Ovary (tissue), 9 donors: Measurements from ENCODE around the gene FRY. TPM values are rescaled to one million over a fixed set of nuclear protein-coding genes. Genes with fewer than 3 reads are reported as not detected.

Experiments used
- DNase-seq, 5 donors: peaks; one replicate each; pipeline ENCODE4 v3.0.0-alpha.2; 2019 to 2020
- H3K27ac ChIP-seq, 2 donors: fragments of 200-600 bp; one replicate each; pipeline versions ENCODE4 v1.5.1 to v1.8.0; 2019 to 2022
- H3K27me3 ChIP-seq: fragments of 200-600 bp; one replicate; pipeline ENCODE4 v1.8.0; 2022
- H3K36me3 ChIP-seq: fragments of 200-600 bp; sonication (generic); one replicate; pipeline ENCODE4 v1.5.1; 2019
- H3K4me1 ChIP-seq: one replicate; pipeline ENCODE4 v1.8.1; 2013; ENCODE audit warnings: mild to moderate bottlenecking, moderate library complexity; ENCODE audit not compliant: insufficient read depth
- H3K4me3 ChIP-seq: fragments of 200-600 bp; sonication (generic); one replicate; pipeline ENCODE4 v1.5.1; 2017
- H3K9me3 ChIP-seq, 2 donors: fragments of 200-600 bp in 1 of 2; sonication (generic) in 1 of 2; one replicate each; pipeline versions ENCODE4 v1.5.1 to v1.8.1; 2013 to 2019; ENCODE audit warnings: mild to moderate bottlenecking in 1 of 2, moderate library complexity in 1 of 2
- EP300 ChIP-seq: sonication (generic); formaldehyde crosslinking; IDR thresholded peaks from one replicate; pipeline ENCODE4 v1.6.1; 2017; ENCODE audit warnings: antibody characterized with exemption
- POLR2A ChIP-seq: fragments of 450-650 bp; IDR thresholded peaks from one replicate; pipeline ENCODE4 v1.6.1; 2017; ENCODE audit warnings: antibody characterized with exemption, mild to moderate bottlenecking, moderate library complexity
- WGBS, 3 donors: extraction: QIAGEN DNeasy Blood & Tissue Kit in 1 of 3; methylation state at CpG; one replicate each; pipeline versions ENCODE4 v1.1.5 to v1.1.7; 2013 to 2017; 5-methylcytosine and 5-hydroxymethylcytosine counted together
- intact Hi-C, 4 donors: fragments of 100-400 bp; cut with DNase I; formaldehyde crosslinking; loops; one replicate each; pipeline versions ENCODE4 v1.11.0 to v1.15.1; 2022 to 2023
- polyA plus RNA-seq, 2 donors: library from polyadenylated mRNA; stranded (reverse); fragments of 200-250 nt in 1 of 2; fragments of 350-450 nt in 1 of 2; fragmentation: Illumina TruSeq in 1 of 2; extraction: RNeasy Lipid Tissue Mini Kit (QIAGEN cat#74804) in 1 of 2; gene quantifications; one replicate each; pipeline ENCODE4 v1.2.3, GENCODE V29; 2013 to 2014
- total RNA-seq, 7 donors: library from RNA; depleted of rRNA in 2 of 7; stranded (reverse); fragments of >200 nt in 2 of 7; fragmentation: NEBNext Ultra II Directional in 3 of 7; extraction: Animal tissue kit (Norgen Biotek cat#: 25700) in 3 of 7; gene quantifications; one replicate each; pipeline versions ENCODE4 v1.1.0 to v1.2.4, GENCODE V29; 2016 to 2023
- TF ChIP-seq, protein P1 (sequence below), 3 donors: fragments of 450-650 bp in 2 of 3; fragments of 200-600 bp in 1 of 3; IDR thresholded peaks; one replicate each; pipeline versions ENCODE4 v1.5.1 to v1.8.0; 2016 to 2022; ENCODE audit warnings: antibody characterized with exemption in 3 of 3, mild to moderate bottlenecking in 1 of 3
- donor health status: DM: no; HTN: no; CAD: no; lungs with moderate emphysema.
- donor health status: DM: no; HTN: no; CAD: no.
- donor health status: Bipolar disorder and iron deficiency.
- donor health status: DM: yes; HTN: yes; CAD: no.
- donor health status: DM: no; HTN: no; CAD: no.
- donor health status: DM: yes; HTN: yes; CAD: no.

FRY gene
- total and polyA plus RNA-seq, 9 donors = 11.6 to 36.7 (median 19.4) TPM

DNA sequence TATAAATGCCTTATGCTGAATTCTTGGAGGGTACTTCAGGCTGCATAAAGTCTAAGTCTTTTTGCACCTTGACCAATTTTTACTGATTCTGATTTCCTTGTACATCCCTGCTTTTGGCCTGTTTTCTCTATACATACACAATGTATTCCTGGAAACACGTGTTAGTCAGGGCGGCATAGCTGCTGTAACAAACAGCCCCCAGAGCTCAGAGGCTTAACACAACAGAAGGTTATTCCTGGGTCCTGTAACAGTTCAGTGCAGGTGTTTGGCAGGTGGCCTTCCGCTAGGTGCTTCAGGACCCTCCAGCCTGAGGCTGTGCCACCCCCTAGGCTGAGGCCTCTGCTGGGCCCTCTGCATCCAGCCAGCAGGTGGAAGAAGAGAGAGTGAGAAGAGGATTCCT lies 200.7 kb downstream of the FRY start:
- Histone ChIP-seq H3K4me1 (no peaks in the 10 kb centered on the region), H3K36me3 (no peaks in the 10 kb centered on the region), H3K27me3 (no peaks in the 10 kb centered on the region), H3K4me3 (no peak overlapping the region), H3K27ac (no peak overlapping the region), H3K9me3 (no peaks in the 10 kb centered on the region)
- intact Hi-C loops = no loop called here
- WGBS, 3 donors = 96 to 99% (median 98%) methylated on average over 3 of the region's 3 CpGs
- TF ChIP-seq POLR2A (no peak), EP300 (no peak)
- TF ChIP-seq, protein P1, sequence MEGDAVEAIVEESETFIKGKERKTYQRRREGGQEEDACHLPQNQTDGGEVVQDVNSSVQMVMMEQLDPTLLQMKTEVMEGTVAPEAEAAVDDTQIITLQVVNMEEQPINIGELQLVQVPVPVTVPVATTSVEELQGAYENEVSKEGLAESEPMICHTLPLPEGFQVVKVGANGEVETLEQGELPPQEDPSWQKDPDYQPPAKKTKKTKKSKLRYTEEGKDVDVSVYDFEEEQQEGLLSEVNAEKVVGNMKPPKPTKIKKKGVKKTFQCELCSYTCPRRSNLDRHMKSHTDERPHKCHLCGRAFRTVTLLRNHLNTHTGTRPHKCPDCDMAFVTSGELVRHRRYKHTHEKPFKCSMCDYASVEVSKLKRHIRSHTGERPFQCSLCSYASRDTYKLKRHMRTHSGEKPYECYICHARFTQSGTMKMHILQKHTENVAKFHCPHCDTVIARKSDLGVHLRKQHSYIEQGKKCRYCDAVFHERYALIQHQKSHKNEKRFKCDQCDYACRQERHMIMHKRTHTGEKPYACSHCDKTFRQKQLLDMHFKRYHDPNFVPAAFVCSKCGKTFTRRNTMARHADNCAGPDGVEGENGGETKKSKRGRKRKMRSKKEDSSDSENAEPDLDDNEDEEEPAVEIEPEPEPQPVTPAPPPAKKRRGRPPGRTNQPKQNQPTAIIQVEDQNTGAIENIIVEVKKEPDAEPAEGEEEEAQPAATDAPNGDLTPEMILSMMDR (IDR thresholded peaks at IDR 0.05) = no peak
- DNase-seq = no peak

DNA sequence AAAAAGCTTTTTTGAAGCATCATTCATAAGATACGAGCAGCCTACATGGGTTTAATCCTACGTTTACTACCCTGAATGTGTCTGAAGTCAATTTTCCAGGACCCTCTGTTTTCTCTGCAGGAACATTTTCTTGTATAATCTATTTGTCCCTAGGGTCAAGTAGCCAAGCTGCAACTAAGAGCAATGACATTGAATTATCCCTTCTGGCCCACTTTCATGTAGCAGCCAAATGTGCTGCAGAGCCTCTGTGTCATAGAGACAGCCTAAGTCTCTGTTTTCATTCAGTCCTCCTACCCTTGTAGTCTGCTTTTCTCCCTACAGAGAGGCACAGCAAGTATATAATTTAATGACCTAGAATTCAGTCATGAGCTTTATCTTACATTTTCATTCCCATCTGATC lies 201.5 kb downstream of the FRY start:
- no peaks in the 10 kb centered on the region for H3K9me3 ChIP-seq
- WGBS, 3 donors = 75 to 93% (median 93%) methylated on average over 2 of the region's 2 CpGs
- no peak for DNase-seq
- H3K36me3 ChIP-seq = no peaks in the 10 kb centered on the region
- H3K4me1 ChIP-seq = no peaks in the 10 kb centered on the region
- no peak overlapping the region for H3K27ac ChIP-seq
- no peak for TF ChIP-seq EP300
- TF ChIP-seq, protein P1 (IDR thresholded peaks at IDR 0.05) = no peak
- TF ChIP-seq POLR2A = no peak
- no peaks in the 10 kb centered on the region for H3K27me3 ChIP-seq
- intact Hi-C loops = no loop called here
- no peak overlapping the region for H3K4me3 ChIP-seq

DNA sequence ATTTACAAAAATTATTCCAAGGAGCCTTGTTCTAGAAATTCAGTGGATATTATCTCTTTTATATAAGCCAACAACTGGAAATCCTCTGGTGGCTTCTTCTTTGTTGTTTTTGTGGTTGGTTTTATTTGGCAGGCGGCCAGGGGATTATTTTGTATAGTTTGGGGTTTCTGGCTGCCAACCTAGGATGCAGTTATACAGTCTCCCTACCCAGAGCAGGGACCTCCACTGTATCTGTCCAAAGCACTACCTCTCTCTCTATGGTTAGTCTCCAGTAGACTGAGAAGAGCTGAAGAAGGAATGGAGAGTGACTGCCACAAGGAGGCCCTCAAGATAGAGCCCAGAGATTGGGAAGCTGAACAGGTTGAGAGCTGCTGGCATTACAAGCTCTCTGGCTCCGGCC lies 203.3 kb downstream of the FRY start:
- Histone ChIP-seq H3K4me1 (no peaks in the 10 kb centered on the region), H3K9me3 (no peaks in the 10 kb centered on the region), H3K36me3 (no peaks in the 10 kb centered on the region), H3K27me3 (no peaks in the 10 kb centered on the region), H3K27ac (no peak overlapping the region), H3K4me3 (no peak overlapping the region)
- DNase-seq = no peak
- 72 to 88% (median 77%) methylated on average over 2 of the region's 2 CpGs for WGBS, 3 donors
- intact Hi-C loops = no loop called here
- TF ChIP-seq, protein P1 (IDR thresholded peaks at IDR 0.05) = no peak
- TF ChIP-seq EP300 (no peak), POLR2A (no peak)

DNA sequence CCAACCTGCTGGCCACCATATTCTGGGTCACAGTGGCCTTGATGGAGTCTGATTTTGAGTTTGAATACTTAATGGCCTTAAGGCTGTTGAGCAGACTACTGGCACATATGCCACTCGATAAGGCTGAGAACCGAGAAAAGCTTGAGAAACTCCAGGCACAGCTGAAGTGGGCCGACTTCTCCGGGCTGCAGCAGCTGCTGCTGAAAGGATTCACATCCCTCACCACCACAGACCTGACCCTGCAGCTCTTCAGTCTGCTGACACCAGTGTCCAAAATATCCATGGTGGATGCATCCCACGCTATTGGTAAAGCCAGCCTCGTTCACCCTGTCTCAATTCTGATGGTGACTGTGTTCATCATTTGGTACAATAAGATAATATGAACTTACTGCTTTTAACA lies 206.1 kb downstream of the FRY start:
- DNase-seq = no peak
- no peak overlapping the region for H3K4me3 ChIP-seq
- H3K27ac ChIP-seq = no peak overlapping the region
- no peaks in the 10 kb centered on the region for H3K36me3 ChIP-seq
- TF ChIP-seq, protein P1 (IDR thresholded peaks at IDR 0.05) = no peak
- H3K27me3 ChIP-seq = no peaks in the 10 kb centered on the region
- 94 to 97% (median 95%) methylated on average over 6 of the region's 6 CpGs for WGBS, 3 donors
- H3K9me3 ChIP-seq = no peaks in the 10 kb centered on the region
- no peaks in the 10 kb centered on the region for H3K4me1 ChIP-seq
- intact Hi-C loops = no loop called here

DNA sequence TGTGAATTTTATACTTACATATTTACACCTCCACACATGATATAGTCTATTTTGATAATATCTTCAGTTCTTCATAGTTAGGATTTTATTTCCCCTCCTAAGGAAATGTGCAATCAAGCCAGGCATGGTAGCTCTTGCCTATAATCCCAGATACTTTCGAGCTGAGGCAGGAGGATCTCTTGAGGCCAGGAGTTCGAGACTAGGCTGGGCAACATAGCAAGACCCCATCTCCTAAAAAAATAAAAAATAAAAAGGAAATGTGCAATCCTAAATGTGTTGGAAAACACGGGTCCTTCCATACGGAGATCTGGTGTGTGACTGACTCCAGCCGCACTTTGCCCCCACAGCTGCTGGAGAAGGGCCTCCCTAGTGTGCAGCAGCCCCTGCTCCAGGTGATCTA lies 212.1 kb downstream of the FRY start:
- DNase-seq = no peak
- H3K27ac ChIP-seq = no peak overlapping the region
- H3K9me3 ChIP-seq = no peaks in the 10 kb centered on the region
- intact Hi-C loops = no loop called here
- H3K27me3 ChIP-seq = no peaks in the 10 kb centered on the region
- H3K4me1 ChIP-seq = no peaks in the 10 kb centered on the region
- no peaks in the 10 kb centered on the region for H3K36me3 ChIP-seq
- WGBS, 3 donors = 93 to 96% (median 93%) methylated on average over 5 of the region's 5 CpGs
- TF ChIP-seq POLR2A (no peak), EP300 (no peak)
- TF ChIP-seq, protein P1 (IDR thresholded peaks at IDR 0.05) = no peak
- no peak overlapping the region for H3K4me3 ChIP-seq
